GM19463 (cell line): Measurements from ENCODE around the gene NOC4L.
"Not testable (repeated sequence)": the region's sequence is repeated elsewhere in the genome, so short reads cannot be mapped to it uniquely, and the experiment has no call there.

Source experiments
- ATAC-seq: cut with Tn5 transposase; IDR thresholded peaks from one replicate; pipeline ENCODE4 v1.9.1; 2021; ENCODE audit warnings: mild to moderate bottlenecking, moderate library complexity; ENCODE audit not compliant: unreplicated experiment

The NOC4L gene

GRCh38 chr12:132123970-132124765 is 20.1 kb upstream of the NOC4L start:
- ATAC-seq: no peak

- no peak for ATAC-seq
Observed at GRCh38 chr12:132124766-132125425, 19.4 kb upstream of the NOC4L start.

- no peak for ATAC-seq
Observed at GRCh38 chr12:132125736-132126135, 18.5 kb upstream of the NOC4L start.

- no peak for ATAC-seq
Observed at GRCh38 chr12:132127041-132127440, 17.2 kb upstream of the NOC4L start.

GRCh38 chr12:132129007-132129406 is 15.2 kb upstream of the NOC4L start:
- no peak for ATAC-seq

GRCh38 chr12:132130690-132131089 is 13.6 kb upstream of the NOC4L start:
- ATAC-seq: no peak

GRCh38 chr12:132131229-132131628 is 13.0 kb upstream of the NOC4L start:
- ATAC-seq: no peak

- no peak for ATAC-seq
Observed at GRCh38 chr12:132131952-132132351, 12.3 kb upstream of the NOC4L start.

GRCh38 chr12:132132609-132133430 is 11.4 kb upstream of the NOC4L start:
- ATAC-seq: no peak

GRCh38 chr12:132133952-132134652 is 10.2 kb upstream of the NOC4L start:
- ATAC-seq: no peak

GRCh38 chr12:132134653-132135183 is 9.5 kb upstream of the NOC4L start:
- not testable (repeated sequence) for ATAC-seq

- not testable (repeated sequence) for ATAC-seq
Observed at GRCh38 chr12:132136226-132136625, 8.0 kb upstream of the NOC4L start.

- ATAC-seq: no peak
Observed at GRCh38 chr12:132137483-132138125, 6.7 kb upstream of the NOC4L start.

GRCh38 chr12:132138941-132139871 is 5.1 kb upstream of the NOC4L start:
- no peak for ATAC-seq

GRCh38 chr12:132139912-132140311 is 4.3 kb upstream of the NOC4L start:
- ATAC-seq: no peak

GRCh38 chr12:132140501-132140900 is 3.8 kb upstream of the NOC4L start:
- ATAC-seq: no peak

- ATAC-seq: no peak
Observed at GRCh38 chr12:132140918-132141841, 3.1 kb upstream of the NOC4L start.
